GM21529 (cell line): Measurements from ENCODE around the gene NRXN3.

Experiments used
- ATAC-seq: cut with Tn5 transposase; IDR thresholded peaks from one replicate; pipeline ENCODE4 v1.9.1; 2021; ENCODE audit not compliant: unreplicated experiment

NRXN3 gene

DNA sequence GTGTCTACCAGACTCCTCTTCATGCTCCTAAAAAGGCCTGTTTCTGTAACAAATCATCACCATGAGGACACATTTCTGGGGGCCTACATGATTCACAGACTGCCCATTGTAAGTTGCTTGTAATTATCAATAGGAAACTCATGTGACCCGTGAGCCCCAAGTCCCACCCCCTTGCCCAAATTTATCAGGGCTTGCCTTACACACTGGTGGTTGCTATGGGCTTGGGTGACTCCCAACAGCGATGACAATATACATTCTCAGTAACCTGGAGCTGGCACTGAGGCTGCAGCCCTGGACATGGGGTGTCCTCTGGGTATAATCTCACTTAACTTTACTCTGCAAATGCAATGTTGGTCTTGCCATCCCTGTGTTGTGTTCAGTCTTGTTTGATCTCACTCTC is 149.2 kb downstream of the NRXN3 start:
- no peak for ATAC-seq

DNA sequence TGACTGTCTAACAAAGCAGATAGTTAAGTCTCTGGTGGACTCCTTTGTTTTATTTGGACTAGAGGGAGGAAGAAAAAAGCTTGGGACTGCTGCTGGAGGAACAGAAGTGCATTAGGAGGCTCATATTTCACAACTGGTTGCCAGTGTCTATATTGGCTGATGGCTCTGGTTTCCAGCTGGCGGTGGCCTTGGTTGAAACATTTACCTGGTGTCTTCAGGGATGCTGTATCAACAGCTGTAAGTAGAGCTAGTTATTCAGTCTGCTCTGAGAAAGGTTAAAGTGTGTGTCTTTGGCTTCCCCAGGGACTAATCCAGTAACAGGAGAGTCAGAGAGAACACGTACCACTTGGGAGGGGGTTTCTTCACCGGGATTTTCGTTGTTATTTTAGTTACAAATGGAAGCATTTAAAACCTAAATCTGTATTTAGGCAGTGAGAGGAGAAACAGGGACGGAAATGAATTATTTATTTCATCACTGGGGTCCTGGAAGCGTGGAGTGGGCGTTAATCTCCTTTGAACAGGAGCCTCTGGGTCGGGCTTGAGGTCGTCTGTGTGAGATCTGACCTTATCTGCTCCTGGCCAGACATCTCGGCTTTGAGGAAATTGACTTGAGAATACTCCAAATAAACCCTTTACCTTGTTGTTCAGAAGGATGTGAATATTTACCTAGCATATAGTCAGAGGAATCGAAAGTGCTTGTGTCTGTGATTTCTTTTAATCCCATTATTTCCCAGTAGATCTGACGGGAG is 149.9 kb downstream of the NRXN3 start:
- no peak for ATAC-seq

DNA sequence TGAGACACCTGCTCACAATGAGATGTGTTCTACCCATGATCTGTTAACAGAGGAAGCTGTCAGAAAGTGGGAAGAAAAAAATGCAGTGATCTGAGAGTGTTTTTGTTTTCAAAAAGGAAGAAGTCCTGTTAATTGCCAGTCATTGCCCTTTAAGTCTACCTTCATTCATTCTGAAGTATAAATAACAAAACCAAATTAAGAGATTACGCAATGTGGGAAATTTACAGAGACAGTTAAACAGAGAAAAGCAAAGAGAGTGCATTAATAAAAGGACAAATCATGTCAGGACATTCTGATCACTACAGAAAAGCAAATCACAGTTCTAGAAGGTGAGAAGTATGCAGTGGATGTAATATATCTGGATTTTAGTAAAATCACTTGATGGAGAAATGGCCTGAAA is 154.2 kb downstream of the NRXN3 start:
- no peak for ATAC-seq

DNA sequence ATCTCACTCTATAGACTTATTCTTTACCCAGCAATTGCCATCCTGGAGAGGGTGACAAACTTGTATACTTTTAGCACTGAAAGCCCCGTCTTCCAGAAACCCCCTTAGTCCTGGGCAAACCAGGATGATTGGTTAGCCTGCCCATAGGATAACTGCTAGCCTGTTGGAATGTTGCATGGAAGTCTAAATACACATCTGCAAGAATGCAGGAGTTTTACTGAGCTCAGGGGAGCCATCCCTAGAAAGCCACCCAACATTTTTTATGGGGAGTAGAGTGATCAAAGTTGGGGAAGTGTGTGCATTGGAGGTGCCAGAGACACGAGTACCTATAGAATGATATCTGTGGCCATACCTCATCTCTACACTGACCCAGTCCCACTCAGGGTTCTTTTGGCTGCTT is 155.7 kb downstream of the NRXN3 start:
- no peak for ATAC-seq

DNA sequence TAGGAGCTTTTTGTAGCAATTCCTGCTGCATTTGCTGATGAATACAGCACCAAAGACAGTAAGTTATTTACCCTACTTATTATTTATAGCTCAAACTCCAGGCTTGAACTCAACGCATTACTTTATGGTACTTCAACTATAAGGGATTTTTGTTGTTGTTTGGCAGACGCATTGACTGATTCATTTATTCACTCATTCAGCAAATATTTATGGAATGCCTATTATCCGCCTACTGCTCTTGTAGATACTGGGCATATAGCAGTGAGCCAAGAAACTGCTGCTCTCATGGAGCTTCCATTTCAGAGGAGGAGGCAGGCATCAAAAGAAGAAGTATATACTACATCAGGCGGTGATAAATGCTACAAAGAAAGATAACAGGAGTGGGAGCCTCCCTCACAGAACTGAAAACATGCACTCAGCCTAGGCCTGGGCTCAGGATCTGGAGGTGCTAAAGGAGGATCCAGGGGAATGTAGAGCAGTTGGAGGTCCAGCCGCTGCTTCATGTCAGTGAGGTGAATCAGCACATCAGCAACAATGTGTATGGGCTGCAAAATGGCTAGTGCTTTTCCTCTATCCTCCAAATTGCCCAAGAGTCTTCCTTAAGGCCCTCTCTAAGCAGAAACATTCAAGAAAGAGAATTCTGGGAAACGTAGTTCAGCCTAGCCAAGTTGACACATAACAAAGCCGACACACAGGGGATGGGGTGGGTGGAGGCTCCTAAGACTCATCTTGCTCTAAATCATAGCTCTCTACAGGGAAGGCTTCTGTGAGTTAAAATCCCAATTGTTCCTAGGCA is 157.5 kb downstream of the NRXN3 start:
- ATAC-seq = no peak

DNA sequence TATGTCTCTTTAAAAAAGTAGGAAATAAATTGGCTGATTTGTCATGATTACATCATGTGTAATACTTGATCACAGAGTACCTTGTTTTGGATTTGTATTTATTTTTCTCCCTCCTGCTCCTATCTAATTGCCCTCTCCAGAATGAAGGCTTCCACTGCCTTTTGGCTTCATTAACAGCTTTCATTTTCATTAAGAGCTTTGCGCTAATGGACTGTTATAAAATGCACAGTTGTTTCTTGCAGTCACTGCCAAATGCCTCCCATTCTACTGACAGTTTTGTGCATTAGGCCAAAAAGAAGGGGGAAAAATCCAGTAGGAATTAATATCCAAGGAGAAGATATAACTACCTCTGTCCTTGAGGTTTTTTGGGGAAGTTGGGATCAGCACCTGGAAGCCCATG is 159.2 kb downstream of the NRXN3 start:
- ATAC-seq = no peak

DNA sequence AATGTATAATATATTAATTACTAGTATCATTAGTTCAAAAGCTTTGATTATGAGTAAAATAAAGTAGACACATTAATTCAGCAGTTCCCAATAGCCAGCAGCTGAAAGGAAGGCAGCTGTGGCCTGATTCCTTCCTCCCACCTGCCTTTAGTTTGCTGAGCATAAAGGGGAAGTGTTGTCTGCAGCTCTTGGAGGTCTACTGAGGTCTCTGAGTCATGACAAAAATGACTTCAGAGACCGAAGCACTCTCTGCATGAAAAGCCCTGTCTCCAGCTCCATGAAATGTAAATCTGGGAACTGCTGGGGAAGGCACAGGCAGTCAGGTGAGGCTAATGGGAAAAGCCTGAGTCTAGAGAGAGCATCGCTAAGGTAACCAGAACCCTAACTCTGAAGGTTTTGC is 165.4 kb downstream of the NRXN3 start:
- ATAC-seq = no peak

DNA sequence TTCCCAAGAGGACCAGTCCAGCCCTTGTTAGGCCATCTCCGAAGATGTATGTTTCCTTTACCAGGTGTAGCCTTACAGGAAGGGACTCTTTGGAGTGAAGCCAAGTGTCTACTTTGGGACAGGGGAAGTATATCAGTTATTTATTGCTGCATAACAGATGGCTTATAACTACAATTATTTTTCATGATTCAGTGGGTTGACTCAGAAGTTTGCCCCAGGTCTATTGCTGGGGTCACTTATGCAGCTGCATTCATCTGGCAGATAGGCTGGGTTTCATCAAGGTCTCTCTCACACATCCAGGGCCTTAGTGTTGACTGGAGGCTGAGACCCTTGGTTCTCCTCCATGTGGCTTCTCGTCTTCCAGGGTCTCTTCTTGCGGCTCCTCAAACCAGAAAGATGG is 170.1 kb downstream of the NRXN3 start:
- ATAC-seq = no peak

DNA sequence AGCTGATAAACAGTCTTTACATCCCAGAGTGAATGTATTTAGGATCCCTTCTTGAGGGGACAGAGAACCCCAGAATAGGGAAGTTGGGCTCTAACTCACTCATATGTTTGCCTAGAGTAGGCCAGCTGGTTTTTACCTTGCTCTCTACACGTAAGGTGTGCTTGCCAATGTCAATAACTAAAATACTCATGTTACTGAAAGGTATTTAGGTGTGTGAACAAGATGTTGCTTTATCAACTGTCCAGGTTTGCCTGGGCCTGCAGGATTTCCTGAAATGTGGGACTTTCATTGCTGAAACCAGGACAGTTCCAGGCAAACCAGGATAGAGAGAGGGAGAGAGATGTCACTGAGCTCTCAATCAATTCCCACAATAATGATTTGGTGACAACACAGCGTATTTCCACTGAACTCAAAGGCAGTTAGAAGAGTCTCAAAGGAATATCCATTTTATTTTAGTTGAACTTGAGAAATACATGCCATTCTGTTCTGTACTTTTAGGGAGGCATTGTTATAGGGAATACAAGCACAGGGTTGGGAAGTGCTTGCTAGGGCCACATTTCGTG is 171.7 kb downstream of the NRXN3 start:
- ATAC-seq = no peak

DNA sequence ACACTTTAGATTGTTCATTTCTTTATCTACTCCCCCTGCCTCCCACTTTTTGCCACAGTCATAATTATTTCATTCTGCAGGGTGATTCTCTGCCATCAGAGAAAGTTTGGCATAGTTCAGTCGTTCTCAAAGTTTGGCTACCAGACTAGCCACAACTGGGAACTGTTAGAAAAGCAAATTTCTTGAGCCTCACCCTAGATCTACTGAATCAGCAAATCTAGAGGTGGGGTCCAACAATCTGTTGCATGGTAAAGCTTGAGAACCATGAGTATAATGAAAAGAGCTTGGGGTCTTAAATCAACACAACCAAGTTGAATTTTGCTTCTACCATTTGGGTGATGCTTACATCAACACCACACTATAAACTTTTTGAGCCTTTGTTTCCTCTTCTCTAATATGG is 172.7 kb downstream of the NRXN3 start:
- no peak for ATAC-seq

DNA sequence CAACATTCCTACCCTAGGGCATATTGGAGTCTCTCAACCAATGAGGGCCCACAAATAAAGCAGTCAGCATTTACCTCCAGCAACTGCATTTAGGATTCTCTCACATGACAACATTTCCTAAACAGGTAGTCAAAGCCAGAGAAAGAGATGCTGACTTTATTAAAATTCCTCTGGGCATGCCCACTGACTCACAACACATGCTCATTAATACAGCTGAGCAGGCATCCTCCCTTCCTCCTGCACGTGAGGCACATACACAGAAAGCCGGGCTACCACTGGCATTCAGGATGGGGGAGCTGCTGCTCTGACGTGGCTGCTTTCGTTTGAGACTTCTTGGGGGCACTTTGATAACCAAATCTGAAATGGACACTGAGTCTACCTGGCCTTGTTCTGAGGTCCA is 174.1 kb downstream of the NRXN3 start:
- no peak for ATAC-seq

DNA sequence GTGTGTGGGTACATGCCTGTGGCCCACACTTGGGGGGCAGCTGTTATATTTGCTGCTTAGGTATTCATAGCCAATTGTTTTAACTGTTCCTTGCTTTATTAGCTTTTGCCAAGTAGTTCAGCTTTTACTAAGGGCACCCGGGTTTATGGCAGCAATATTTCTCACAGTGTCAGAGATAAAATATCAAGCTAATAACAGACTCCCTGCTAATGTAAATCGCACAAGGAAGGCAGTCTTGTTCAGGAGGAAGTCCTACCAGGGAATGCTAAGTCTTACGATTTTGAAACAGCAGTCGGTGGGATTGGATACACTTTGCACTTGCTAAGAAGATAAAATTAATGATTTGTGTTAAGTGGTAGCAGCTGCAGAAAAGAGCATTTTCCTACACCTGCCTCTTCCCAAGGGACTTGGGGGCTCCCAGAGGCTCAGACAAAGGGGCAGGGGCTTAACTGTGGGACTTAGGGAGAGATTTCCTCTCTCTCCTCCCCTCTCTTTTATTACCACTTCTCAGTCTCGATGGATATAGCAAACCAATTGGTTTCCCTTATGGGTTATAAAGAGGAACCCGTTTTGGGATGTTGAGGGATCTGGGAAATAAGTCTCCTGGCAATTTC is 175.1 kb downstream of the NRXN3 start:
- no peak for ATAC-seq

DNA sequence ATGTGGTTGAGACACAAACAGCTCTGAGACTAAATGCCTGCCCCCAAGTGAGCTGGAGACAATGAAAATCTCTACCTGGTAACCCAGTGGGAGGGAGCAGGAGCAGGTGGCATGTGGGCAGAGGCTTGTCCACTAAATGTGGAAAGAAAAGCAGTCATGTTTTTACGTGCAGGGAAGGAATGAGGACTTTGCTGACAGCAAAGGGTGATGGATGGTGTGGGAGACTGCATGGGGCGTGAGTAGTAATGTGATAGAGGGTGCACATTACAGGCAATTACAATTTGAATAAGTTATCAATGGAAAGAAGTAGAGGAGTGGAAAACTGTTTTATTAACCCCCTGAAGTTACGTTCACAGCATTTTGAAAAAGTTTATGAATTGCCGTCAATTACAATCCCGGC is 176.6 kb downstream of the NRXN3 start:
- no peak for ATAC-seq

DNA sequence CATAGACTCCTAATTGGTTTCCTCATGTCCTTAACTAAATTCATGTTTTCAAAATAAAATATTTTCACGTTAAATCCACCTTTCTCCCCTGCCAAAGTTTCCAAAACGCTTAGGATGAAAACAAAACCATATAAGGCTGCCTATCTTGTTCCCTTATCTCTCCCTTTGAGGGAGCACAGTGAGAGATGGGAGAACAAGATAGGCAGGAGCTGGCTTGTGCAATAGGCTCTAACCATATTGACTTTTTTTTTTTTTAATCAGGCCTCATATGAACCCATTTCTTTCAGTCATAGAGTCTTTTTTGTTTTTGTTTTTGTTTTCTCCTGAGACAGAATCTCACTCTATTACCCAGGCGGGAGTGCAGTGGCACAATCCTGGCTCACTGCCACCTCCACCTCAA is 184.9 kb downstream of the NRXN3 start:
- ATAC-seq = no peak

DNA sequence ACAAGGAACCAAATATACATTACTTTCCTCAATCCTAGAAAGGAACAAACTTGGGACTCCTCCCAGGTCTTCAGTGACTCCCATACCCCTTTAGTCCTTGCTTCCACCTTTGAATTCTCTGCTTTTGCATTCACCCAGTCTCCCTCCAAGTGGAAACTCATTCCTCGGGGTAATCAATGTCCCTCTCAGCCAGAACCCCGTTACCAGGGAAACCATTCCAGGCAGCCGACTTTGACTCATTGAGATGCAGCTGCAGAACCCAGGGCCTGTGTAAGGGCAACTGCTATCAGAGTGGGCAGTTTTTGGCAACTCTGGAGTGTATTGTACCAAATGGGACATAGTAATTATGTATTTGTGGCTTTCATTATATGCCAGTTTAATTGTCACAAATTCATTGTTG is 186.2 kb downstream of the NRXN3 start:
- ATAC-seq = no peak

DNA sequence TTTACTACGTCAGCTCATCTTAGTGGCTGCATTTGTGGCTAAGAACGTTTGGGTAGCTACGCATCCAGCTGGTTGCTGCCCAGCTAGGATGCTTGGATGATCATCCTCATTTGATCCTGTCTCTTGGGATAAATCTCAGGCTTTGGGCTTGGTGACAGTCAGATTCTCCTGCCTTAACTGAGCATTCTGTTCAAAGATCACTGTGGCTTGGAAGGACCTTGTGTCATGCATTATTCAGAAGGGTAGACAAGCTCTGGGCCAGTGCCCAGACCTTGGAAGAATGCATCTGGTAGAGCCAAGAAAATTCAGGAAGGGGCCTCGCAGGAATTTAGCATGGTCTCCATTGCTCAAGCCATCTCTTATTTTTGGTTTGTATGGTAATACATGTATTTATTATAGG is 188.4 kb downstream of the NRXN3 start:
- no peak for ATAC-seq

DNA sequence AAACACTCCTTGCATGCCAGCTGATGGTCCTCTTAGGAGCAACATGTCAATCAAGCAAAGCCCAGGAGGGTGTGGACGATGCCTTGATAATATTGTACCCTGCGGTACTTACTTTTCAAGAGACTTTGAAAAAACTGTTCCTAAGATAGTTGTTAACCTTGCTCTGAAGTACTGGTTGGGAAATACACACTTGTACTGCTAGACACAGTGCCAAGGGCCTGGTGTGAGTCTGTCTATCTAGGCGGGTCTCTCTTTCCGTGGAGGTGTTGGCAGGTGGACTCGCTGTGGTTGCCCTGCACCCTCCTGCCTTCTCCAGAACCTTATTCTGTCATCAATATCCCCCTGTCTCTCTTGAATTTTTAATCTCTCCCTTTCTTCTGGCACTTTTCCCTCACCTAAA is 189.4 kb downstream of the NRXN3 start:
- no peak for ATAC-seq

DNA sequence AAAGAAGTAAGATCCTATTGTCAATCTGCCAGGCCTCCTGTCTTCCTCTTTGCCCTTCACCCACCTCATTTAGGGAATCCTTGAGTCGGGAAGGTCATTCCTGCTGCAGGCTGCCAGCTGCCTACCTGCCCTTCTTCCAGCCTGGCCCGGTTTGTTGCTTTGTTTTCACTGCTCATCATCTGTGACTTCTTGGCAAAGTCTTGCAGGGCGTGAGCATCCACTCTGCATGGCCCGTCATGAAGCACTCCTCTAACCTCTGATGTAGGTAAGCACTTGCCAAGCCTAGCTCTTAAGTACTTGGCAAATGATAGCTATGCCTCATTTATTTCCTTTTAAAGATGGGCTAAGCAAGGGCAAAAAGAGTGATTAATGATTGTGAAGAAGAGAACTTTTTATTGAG is 192.8 kb downstream of the NRXN3 start:
- ATAC-seq = no peak

DNA sequence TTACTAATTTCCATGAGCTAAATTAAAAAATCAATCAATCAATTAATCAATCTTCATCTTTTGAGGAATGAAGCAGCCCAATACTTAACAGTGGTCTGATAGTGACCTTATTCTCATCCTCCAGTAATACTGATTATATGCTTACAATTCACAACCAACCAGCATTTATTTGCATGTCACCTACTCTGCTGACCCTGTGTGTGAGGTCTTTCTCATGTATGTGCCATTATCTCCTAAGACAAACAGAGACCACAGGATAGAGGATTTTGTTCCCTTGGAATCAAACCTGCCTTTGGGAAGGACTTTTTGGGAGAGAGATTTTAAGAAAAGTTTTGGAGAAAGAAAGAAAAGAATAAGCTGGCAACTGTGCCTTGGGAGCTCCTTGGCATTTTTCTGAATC is 197.2 kb downstream of the NRXN3 start:
- ATAC-seq = no peak

DNA sequence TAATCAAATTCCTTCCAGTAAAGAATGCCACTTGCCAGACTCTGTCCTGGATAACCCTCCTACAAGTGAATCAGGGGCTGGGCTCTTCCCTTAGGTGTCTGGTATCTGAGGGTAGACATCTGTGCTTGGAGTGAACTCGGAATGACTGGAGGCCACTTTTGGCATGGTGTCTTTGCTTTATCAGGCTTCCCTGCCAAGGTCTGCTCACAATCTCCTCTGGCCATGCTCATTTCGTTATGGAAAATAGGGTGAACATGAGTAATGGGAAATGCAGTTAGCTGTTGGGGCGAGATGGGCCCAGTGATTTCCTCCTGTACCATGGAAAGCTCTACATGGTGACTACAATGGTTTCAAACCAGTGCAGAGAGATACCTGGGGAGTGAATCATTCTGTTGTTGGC is 212.9 kb downstream of the NRXN3 start:
- no peak for ATAC-seq

DNA sequence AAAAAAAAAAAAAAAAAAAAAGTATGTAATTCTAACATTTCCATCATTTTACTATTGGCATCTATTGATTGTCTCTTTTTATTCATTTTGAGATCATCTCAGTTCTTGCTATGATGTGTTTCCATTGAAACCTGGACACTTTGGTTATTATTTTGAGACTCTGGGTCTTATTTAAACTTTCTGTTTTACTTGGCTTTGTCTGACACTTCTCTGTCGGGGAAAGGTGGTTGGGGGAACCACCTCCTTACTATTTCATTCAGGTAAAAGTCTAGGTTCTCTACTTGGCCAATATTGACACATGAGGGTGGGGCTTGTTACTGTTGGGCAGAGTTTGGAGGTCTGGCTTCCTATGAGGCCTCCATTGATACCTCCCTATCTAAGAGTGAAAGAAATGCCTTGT is 228.0 kb downstream of the NRXN3 start:
- ATAC-seq = no peak

DNA sequence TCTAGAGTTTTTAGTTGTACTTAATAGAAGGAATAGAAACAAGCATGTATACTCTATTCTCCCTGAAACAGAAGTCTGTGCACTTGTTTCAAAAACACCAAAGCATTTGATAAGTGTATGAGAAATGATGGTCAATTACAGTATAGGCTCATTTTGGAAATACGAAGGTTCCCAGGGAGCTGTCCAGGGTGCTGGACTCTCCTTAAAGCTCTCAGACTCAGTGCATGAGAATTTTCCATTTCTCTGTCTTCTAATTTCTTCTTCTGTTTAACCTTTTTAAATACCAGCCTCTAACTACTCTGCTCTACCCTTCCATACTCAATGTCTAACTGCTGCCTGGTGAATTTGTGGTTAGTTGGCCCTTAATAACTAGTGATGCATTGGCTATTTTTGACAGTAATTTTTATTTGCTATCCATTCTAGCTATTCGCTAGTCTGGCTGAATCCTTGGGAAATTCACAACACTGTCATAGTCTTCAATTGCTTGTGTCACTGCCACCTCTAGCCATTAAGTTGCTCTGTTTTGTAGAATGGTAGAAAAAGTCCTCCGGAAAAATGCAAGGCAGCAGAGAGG is 229.2 kb downstream of the NRXN3 start:
- no peak for ATAC-seq
